DOHH2 (cell line): Measurements from ENCODE around the gene SLC9A6.

Experiments used
- CTCF ChIP-seq: fragments of 200-600 bp; sonication (generic); IDR thresholded peaks from one replicate; pipeline ENCODE4 v1.5.1; 2014; ENCODE audit warnings: antibody characterized with exemption, mild to moderate bottlenecking, low read depth, low read length; ENCODE audit not compliant: poor library complexity, severe bottlenecking
- EZH2phosphoT487 ChIP-seq: fragments of 200-600 bp; sonication (generic); IDR thresholded peaks from 2 replicates; pipeline ENCODE4 v1.6.1; 2017; ENCODE audit warnings: borderline replicate concordance, mild to moderate bottlenecking, antibody characterized with exemption, low read length, moderate library complexity, mixed read lengths

DNA sequence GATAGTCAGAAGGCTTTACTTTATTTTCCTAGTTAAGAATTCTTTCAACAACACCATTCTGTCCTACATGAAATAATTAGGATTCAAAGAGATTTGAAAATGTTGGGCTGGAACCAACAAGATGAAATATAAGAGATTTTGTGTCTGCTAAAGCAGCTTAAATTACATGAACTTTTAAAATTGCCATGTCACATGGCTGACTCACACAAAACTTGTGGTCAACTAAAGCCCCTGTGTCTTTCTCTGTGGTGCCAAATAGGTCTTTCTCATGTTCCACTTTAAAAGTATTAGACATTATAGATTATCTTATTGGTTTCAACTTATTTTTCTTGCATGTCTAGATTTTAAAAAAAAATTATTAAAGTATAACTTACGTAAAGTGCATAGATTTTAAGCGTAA, 101.3 kb downstream of the SLC9A6 start:
- TF ChIP-seq CTCF: no peak
- TF ChIP-seq EZH2phosphoT487: no peak
